ENCODE results near the gene IARS1. TPM values are rescaled to one million over a fixed set of nuclear protein-coding genes. Genes with fewer than 3 reads are reported as not detected.

IARS1 gene
- total and polyA plus RNA-seq, 2 experiments from 2014 or later = 105 to 310 TPM

DNA sequence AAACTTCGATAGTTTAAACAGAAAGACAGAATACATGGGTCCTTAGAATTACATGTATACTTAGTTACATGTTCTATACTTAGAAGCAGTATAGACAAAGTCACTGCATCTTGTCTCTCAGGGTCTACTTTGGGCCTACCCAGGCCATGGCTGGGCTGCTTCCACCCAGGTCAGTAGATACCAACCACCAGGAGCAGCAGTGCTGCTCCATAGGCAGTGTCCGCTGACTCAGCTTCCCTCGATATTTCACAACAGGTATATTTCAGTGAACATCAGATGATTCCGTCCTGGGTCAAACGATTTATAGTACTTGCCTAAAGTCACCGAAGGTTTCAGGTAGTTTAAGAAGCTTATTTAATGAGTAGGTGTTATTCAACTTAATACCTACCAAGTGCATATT, 18.0 kb downstream of the IARS1 start (continued):
- TF ChIP-seq, protein P1, sequence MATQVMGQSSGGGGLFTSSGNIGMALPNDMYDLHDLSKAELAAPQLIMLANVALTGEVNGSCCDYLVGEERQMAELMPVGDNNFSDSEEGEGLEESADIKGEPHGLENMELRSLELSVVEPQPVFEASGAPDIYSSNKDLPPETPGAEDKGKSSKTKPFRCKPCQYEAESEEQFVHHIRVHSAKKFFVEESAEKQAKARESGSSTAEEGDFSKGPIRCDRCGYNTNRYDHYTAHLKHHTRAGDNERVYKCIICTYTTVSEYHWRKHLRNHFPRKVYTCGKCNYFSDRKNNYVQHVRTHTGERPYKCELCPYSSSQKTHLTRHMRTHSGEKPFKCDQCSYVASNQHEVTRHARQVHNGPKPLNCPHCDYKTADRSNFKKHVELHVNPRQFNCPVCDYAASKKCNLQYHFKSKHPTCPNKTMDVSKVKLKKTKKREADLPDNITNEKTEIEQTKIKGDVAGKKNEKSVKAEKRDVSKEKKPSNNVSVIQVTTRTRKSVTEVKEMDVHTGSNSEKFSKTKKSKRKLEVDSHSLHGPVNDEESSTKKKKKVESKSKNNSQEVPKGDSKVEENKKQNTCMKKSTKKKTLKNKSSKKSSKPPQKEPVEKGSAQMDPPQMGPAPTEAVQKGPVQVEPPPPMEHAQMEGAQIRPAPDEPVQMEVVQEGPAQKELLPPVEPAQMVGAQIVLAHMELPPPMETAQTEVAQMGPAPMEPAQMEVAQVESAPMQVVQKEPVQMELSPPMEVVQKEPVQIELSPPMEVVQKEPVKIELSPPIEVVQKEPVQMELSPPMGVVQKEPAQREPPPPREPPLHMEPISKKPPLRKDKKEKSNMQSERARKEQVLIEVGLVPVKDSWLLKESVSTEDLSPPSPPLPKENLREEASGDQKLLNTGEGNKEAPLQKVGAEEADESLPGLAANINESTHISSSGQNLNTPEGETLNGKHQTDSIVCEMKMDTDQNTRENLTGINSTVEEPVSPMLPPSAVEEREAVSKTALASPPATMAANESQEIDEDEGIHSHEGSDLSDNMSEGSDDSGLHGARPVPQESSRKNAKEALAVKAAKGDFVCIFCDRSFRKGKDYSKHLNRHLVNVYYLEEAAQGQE (IDR thresholded peaks at IDR 0.05; ENCODE audit: unreplicated experiment) = no peak
- TF ChIP-seq NANOG (IDR thresholded peaks at IDR 0.05; ENCODE audit: borderline replicate concordance) (no peak), EZH2 (IDR thresholded peaks at IDR 0.05; ENCODE audit: low read depth, unreplicated experiment) (no peak)

GRCh38 chr9:92270511-92270910, 23.0 kb downstream of the IARS1 start:
- no peak for DNase-seq (ENCODE audit: low spot score)
- peaks cover 97% of the 10 kb centered on the region for H3K36me3 Mint-ChIP-seq (ENCODE audit: low read depth)
- no peak for TF ChIP-seq POLR2AphosphoS5 (IDR thresholded peaks at IDR 0.05; ENCODE audit: low read depth)
- TF ChIP-seq ZNF462 (CRISPR knock-in tag; IDR thresholded peaks at IDR 0.05) = no peak
- no peak for TF ChIP-seq ETS1 (IDR thresholded peaks at IDR 0.05)
- no peak for TF ChIP-seq ZNF114 (CRISPR knock-in tag; IDR thresholded peaks at IDR 0.05)
- TF ChIP-seq, protein P1 (IDR thresholded peaks at IDR 0.05; ENCODE audit: unreplicated experiment) = no peak
- no peak for TF ChIP-seq EZH2 (IDR thresholded peaks at IDR 0.05; ENCODE audit: low read depth, unreplicated experiment)
- TF ChIP-seq STAT1 (IDR thresholded peaks at IDR 0.05; ENCODE audit: unreplicated experiment) = no peak
- TF ChIP-seq CREB1 (CRISPR knock-in tag; IDR thresholded peaks at IDR 0.05; ENCODE audit: low read depth) = no peak
- TF ChIP-seq ZNF331 (CRISPR knock-in tag; IDR thresholded peaks at IDR 0.05; ENCODE audit: low read depth) = no peak
- TF ChIP-seq NANOG (IDR thresholded peaks at IDR 0.05; ENCODE audit: borderline replicate concordance) = no peak
- no peak for TF ChIP-seq JUNB (IDR thresholded peaks at IDR 0.05; ENCODE audit: unreplicated experiment)

More at GRCh38 chr9:92270511-92270910, 23.0 kb downstream of the IARS1 start:
- 0 out of 2 replicates have a peak, but pooled peaks cover 3% of the 10 kb centered on the region for H3F3A ChIP-seq (replicated peaks; ENCODE audit: low read depth)
- H3K27me3 Mint-ChIP-seq (ENCODE audit: insufficient read depth, low read depth, poor library complexity) = no peaks in the 10 kb centered on the region
- H4K20me1 ChIP-seq (replicated peaks; ENCODE audit: insufficient read depth) = peaks cover 30% of the 10 kb centered on the region
- H3K27ac Mint-ChIP-seq = no peak overlapping the region
- H3K27me3 ChIP-seq (ENCODE audit: insufficient read depth) = no peaks in the 10 kb centered on the region
- no peaks in the 10 kb centered on the region for H3K4me1 ChIP-seq (ENCODE audit: insufficient read depth)
- ATAC-seq = no peak
- H3K4me1 Mint-ChIP-seq = no peaks in the 10 kb centered on the region
- H3K36me3 ChIP-seq (ENCODE audit: insufficient read depth) = peaks cover 98% of the 10 kb centered on the region
- no peak overlapping the region for H3K27ac ChIP-seq (ENCODE audit: low read depth)
- H3K9me3 Mint-ChIP-seq = no peaks in the 10 kb centered on the region
- H3K4me2 ChIP-seq = no peak overlapping the region
- no peak overlapping the region for H3K4me3 Mint-ChIP-seq
- H3K4me3 ChIP-seq = no peak overlapping the region
- peaks cover 11% of the 10 kb centered on the region; the same call in 1 of the 2 replicates for H3K79me2 ChIP-seq (replicated peaks; ENCODE audit: insufficient read depth)
- H3K9me2 ChIP-seq (ENCODE audit: insufficient read depth) = no peaks in the 10 kb centered on the region
- H2AFZ ChIP-seq = no peak overlapping the region

Measured in GM23338 (cell line).